K562 (cell line): ENCODE results near the gene ACTN3. TPM values are rescaled to one million over a fixed set of nuclear protein-coding genes. Genes with fewer than 3 reads are reported as not detected.

Source experiments
- BHLHE40 ChIP-seq: IDR thresholded peaks from 2 replicates; pipeline ENCODE4 v1.6.1; 2011; ENCODE audit warnings: low read length, improper control_type of control experiment
- CSDE1 ChIP-seq, 2 experiments: fragments of 450-650 bp; IDR thresholded peaks; 2 replicates each; pipeline ENCODE4 v1.6.1; 2016; ENCODE audit warnings: mild to moderate bottlenecking in 1 of 2
- FOXK1 ChIP-seq: sonication (generic); formaldehyde crosslinking; IDR thresholded peaks from 2 replicates; pipeline ENCODE4 v1.8.0; 2022; ENCODE audit warnings: missing genetic modification reagents, mild to moderate bottlenecking, borderline replicate concordance
- HNRNPH1 ChIP-seq: fragments of 200-400 bp; formaldehyde crosslinking; optimal IDR thresholded peaks from 2 replicates; pipeline ENCODE3; 2017; ENCODE audit warnings: low read depth, mild to moderate bottlenecking, low read length, moderate library complexity
- RBM34 ChIP-seq: fragments of 200-400 bp; formaldehyde crosslinking; IDR thresholded peaks from 2 replicates; pipeline ENCODE4 v1.6.1; 2018; ENCODE audit warnings: low read length, borderline replicate concordance; ENCODE audit not compliant: insufficient read depth
- ZEB2 ChIP-seq: fragments of 450-650 bp; IDR thresholded peaks from 2 replicates; pipeline ENCODE4 v1.6.1; 2016
- ZFP36 ChIP-seq: fragments of 150-350 bp; IDR thresholded peaks from 2 replicates; pipeline ENCODE4 v1.6.1; 2018; ENCODE audit warnings: low read length, low read depth; ENCODE audit not compliant: partially characterized antibody
- ZNF778 ChIP-seq: fragments of 450-650 bp; formaldehyde crosslinking; IDR thresholded peaks from 2 replicates; pipeline ENCODE4 v1.4.0; 2020; ENCODE audit warnings: mild to moderate bottlenecking, moderate library complexity
- polyA plus RNA-seq, 8 experiments: library from polyadenylated mRNA; depleted of rRNA in 4 of 8; stranded (reverse) in 5 of 8; unstranded in 3 of 8; fragments of >200 nt; fragmentation: Nextera tagmentation in 2 of 8; fragmentation: Illumina TruSeq in 1 of 8; extraction: Ambion mirVana in 2 of 8; extraction: Trizol in 1 of 8; gene quantifications; 2 replicates each; pipeline versions ENCODE4 v1.2.1 to v1.2.3, GENCODE V29; 2011 to 2014; ENCODE audit warnings: inconsistent platforms in 1 of 8, missing spikeins in 1 of 8
- total RNA-seq, 7 experiments: library from RNA; depleted of rRNA in 6 of 7; stranded (reverse); fragments of >200 nt in 6 of 7; fragmentation: Illumina TruSeq in 2 of 7; extraction: Trizol in 2 of 7; gene quantifications; 2 replicates each; pipeline versions ENCODE4 v1.2.1 to v1.2.3, GENCODE V29; 2011 to 2021; ENCODE audit warnings: low replicate concordance in 1 of 7
- TF ChIP-seq, protein P1 (sequence below): sonication (generic); formaldehyde crosslinking; IDR thresholded peaks from 2 replicates; pipeline ENCODE4 v1.8.0; 2022; ENCODE audit warnings: mild to moderate bottlenecking, missing genetic modification reagents
- TF ChIP-seq, protein P2 (sequence below): fragments of 200-800 bp; sonication (Bioruptor generic); IDR thresholded peaks from 2 replicates; pipeline ENCODE4 v1.6.1; 2017; ENCODE audit warnings: missing genetic modification characterization, missing compliant biosample characterization
- TF ChIP-seq, protein P3 (sequence below), 2 experiments: IDR thresholded peaks in 1 of 2; conservative IDR thresholded peaks in 1 of 2; 2 replicates each; pipeline ENCODE4 v1.6.1; 2016; ENCODE audit warnings: low read depth in 2 of 2, mild to moderate bottlenecking in 1 of 2, missing compliant biosample characterization in 1 of 2, missing genetic modification characterization in 1 of 2, moderate library complexity in 1 of 2

ACTN3 gene
- total and polyA plus RNA-seq, 9 of the 15 experiments (the other 6 are each of a cell fraction or from before 2014, with no cell fraction given) = not detected

DNA sequence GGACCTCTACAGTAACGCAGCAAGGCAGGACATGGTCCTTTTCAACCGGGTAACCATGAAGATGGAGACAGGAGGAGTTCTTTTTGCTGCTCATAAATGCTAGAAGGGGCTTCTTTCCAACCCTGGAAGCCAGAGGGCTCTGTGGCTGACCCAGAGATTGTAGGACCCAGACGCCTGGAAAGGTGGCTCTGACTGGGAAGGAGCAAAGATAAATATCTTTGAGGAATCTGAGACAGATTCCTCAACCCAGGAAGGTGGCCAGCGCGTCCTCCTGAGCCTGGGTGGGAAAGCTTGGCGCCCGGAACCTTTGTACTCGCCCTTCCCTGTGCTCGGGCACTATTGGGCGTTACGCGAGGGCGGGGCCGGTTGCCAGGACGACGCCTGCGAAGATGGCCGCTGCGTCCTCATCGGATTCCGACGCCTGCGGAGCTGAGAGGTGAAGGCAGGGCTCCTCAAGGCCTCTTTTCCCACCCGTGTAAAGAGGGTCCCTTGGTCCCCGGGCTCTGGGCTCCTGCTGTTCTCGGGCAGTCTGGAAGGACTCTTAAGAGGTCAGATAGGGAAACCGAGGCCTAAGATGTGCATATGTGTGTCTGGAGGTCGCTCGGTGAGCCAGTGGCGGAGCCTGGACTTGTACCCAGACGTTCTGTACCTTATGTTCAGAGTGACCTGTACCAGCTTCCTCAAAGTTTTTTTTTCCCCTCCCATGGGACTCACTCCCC is 36.3 kb upstream of the ACTN3 start, which contains the start of gene BBS1 (continued):
- TF ChIP-seq, protein P1, sequence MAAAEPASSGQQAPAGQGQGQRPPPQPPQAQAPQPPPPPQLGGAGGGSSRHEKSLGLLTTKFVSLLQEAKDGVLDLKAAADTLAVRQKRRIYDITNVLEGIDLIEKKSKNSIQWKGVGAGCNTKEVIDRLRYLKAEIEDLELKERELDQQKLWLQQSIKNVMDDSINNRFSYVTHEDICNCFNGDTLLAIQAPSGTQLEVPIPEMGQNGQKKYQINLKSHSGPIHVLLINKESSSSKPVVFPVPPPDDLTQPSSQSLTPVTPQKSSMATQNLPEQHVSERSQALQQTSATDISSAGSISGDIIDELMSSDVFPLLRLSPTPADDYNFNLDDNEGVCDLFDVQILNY (CRISPR knock-in tag) = no peak
- TF ChIP-seq CSDE1 (IDR thresholded peaks at IDR 0.05) (peak in 1 of 2 experiments; percentile 90; a peak in 2 of 4 replicates), HNRNPH1 (no peak), BHLHE40 (peak; percentile 38; the same call in 1 of the 2 replicates), ZNF778 (CRISPR knock-in tag) (no peak), ZEB2 (peak; percentile 96), RBM34 (no peak), ZFP36 (no peak), FOXK1 (no peak)
- TF ChIP-seq, protein P2, sequence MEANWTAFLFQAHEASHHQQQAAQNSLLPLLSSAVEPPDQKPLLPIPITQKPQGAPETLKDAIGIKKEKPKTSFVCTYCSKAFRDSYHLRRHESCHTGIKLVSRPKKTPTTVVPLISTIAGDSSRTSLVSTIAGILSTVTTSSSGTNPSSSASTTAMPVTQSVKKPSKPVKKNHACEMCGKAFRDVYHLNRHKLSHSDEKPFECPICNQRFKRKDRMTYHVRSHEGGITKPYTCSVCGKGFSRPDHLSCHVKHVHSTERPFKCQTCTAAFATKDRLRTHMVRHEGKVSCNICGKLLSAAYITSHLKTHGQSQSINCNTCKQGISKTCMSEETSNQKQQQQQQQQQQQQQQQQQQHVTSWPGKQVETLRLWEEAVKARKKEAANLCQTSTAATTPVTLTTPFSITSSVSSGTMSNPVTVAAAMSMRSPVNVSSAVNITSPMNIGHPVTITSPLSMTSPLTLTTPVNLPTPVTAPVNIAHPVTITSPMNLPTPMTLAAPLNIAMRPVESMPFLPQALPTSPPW = peak; percentile 41; the same call in 1 of the 2 replicates
- TF ChIP-seq, protein P3, sequence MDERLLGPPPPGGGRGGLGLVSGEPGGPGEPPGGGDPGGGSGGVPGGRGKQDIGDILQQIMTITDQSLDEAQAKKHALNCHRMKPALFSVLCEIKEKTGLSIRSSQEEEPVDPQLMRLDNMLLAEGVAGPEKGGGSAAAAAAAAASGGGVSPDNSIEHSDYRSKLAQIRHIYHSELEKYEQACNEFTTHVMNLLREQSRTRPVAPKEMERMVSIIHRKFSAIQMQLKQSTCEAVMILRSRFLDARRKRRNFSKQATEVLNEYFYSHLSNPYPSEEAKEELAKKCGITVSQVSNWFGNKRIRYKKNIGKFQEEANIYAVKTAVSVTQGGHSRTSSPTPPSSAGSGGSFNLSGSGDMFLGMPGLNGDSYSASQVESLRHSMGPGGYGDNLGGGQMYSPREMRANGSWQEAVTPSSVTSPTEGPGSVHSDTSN (CRISPR knock-in tag; IDR thresholded peaks at IDR 0.05; ENCODE audit: low read depth) = no peak
- TF ChIP-seq, protein P3 (tag; conservative IDR thresholded peaks at IDR 0.05; ENCODE audit: low read depth) = no peak
